Measurements from ENCODE around the gene PLCXD1. TPM values are rescaled to one million over a fixed set of nuclear protein-coding genes. Genes with fewer than 3 reads are reported as not detected.
"Not testable (repeated sequence)": the region's sequence is repeated elsewhere in the genome, so short reads cannot be mapped to it uniquely, and the experiment has no call there.

Gene PLCXD1
- polyA plus RNA-seq, 2 of the 4 experiments (the other 2 are of a cell fraction): 64.6 to 67.9 TPM

- peak overlapping the region in 1 of 2 experiments; percentile 76; a peak in 3 of 6 replicates for H3K27ac ChIP-seq
- H3K4me2 ChIP-seq: peak overlapping the region; percentile 63
- FAIRE-seq (peak; percentile 80), DNase-seq (ENCODE audit: low read depth in 1 of 2, low spot score in 1 of 2) (peak in 1 of 2 experiments; percentile 93), ATAC-seq (peak; percentile 68 to 76)
- no peak for TF ChIP-seq ZSCAN20 (CRISPR knock-in tag; IDR thresholded peaks at IDR 0.05)
- peak; percentile 40; the same call in 1 of the 3 replicates for TF ChIP-seq SMC3 (IDR thresholded peaks at IDR 0.05)
- peak; percentile 57 to 66 for TF ChIP-seq RAD21 (conservative IDR thresholded peaks at IDR 0.05 in 1 of 2, IDR thresholded peaks at IDR 0.05 in 1 of 2)
- peak; percentile 39 for TF ChIP-seq CTCF (IDR thresholded peaks at IDR 0.05)
- TF ChIP-seq KDM5A (IDR thresholded peaks at IDR 0.05): no peak
- no peak for TF ChIP-seq HEYL (CRISPR knock-in tag; IDR thresholded peaks at IDR 0.05)
- TF ChIP-seq MAX (IDR thresholded peaks at IDR 0.05): peak; percentile 6; the same call in 1 of the 2 replicates
- WGBS (ENCODE audit: missing lambda C conversion rate): 7% methylated on average over 30 of the region's 38 CpGs
- CTCF ChIA-PET: no interaction called here
- POLR2A ChIA-PET: no interaction called here
- 0 out of 3 replicates have a peak overlapping the region, but pooled peaks have one; percentile 21 for H3K4me3 ChIP-seq
- H3K4me1 ChIP-seq: peaks cover 28% of the 10 kb centered on the region; the same call in 2 of the 3 replicates
- H3K9me3 ChIP-seq: no peaks in the 10 kb centered on the region
Measured at GRCh38 chrX:323721-324628, 42.8 kb downstream of the PLCXD1 start.

GRCh38 chrX:324664-325063 is 43.5 kb downstream of the PLCXD1 start:
- CTCF ChIA-PET, FAIRE-seq, H3K4me3 ChIP-seq, H3K9me3 ChIP-seq, POLR2A ChIA-PET: not testable (repeated sequence)
- Histone ChIP-seq H3K4me1 (peaks cover 28% of the 10 kb centered on the region; the same call in 2 of the 3 replicates), H3K27ac (peak overlapping the region in 1 of 2 experiments; percentile 11; a peak in 1 of 6 replicates), H3K4me2 (peak overlapping the region; percentile 63)
- peak in 1 of 2 experiments; percentile 27; a peak in 1 of 5 replicates for TF ChIP-seq RAD21 (conservative IDR thresholded peaks at IDR 0.05 in 1 of 2, IDR thresholded peaks at IDR 0.05 in 1 of 2)
- WGBS (ENCODE audit: missing lambda C conversion rate): 43% methylated on average over 14 of the region's 14 CpGs
- peak in 1 of 2 experiments; percentile 5; a peak in 1 of 6 replicates for ATAC-seq
- DNase-seq (ENCODE audit: low read depth in 1 of 2, low spot score in 1 of 2): peak in 1 of 2 experiments; percentile 55

- FAIRE-seq: no peak
- Histone ChIP-seq H3K9me3 (no peaks in the 10 kb centered on the region), H3K4me1 (peaks cover 19% of the 10 kb centered on the region; the same call in 2 of the 3 replicates), H3K4me2 (no peak overlapping the region), H3K27ac (no peak overlapping the region), H3K4me3 (no peak overlapping the region)
- POLR2A ChIA-PET: no interaction called here
- CTCF ChIA-PET: no interaction called here
- TF ChIP-seq JUNB (IDR thresholded peaks at IDR 0.05): no peak
- DNase-seq (ENCODE audit: low read depth in 1 of 2, low spot score in 1 of 2): no peak
- 83% methylated on average over 28 of the region's 33 CpGs for WGBS (ENCODE audit: missing lambda C conversion rate)
- ATAC-seq: no peak
Measured at GRCh38 chrX:327660-328126, 46.5 kb downstream of the PLCXD1 start.

- 84% methylated on average over 15 of the region's 23 CpGs for WGBS (ENCODE audit: missing lambda C conversion rate)
- Histone ChIP-seq H3K27ac (no peak overlapping the region), H3K4me3 (no peak overlapping the region), H3K4me1 (peaks cover 8% of the 10 kb centered on the region; the same call in 1 of the 3 replicates), H3K4me2 (no peak overlapping the region), H3K9me3 (no peaks in the 10 kb centered on the region)
- ChIA-PET POLR2A (no interaction called here), CTCF (no interaction called here)
- DNase-seq (ENCODE audit: low read depth in 1 of 2, low spot score in 1 of 2): no peak
- FAIRE-seq: no peak
- no peak for ATAC-seq
- TF ChIP-seq HOXB13 (CRISPR knock-in tag; IDR thresholded peaks at IDR 0.05; ENCODE audit: low read depth): no peak
- no peak for TF ChIP-seq EHF (CRISPR knock-in tag; IDR thresholded peaks at IDR 0.05)
- TF ChIP-seq PHF8 (IDR thresholded peaks at IDR 0.05; ENCODE audit: borderline replicate concordance, low read depth): no peak
- no peak for TF ChIP-seq HDAC2 (IDR thresholded peaks at IDR 0.05)
- TF ChIP-seq MAFK (IDR thresholded peaks at IDR 0.05; ENCODE audit: partially characterized antibody): no peak
- no peak for TF ChIP-seq JUNB (IDR thresholded peaks at IDR 0.05)
- no peak for TF ChIP-seq HMGXB4 (CRISPR knock-in tag; IDR thresholded peaks at IDR 0.05; ENCODE audit: borderline replicate concordance)
- TF ChIP-seq FOSL2 (IDR thresholded peaks at IDR 0.05): no peak
- no peak for TF ChIP-seq FOSL2 (CRISPR knock-in tag; IDR thresholded peaks at IDR 0.05)
- no peak for TF ChIP-seq RNF2 (IDR thresholded peaks at IDR 0.05; ENCODE audit: borderline replicate concordance, low read depth)
- TF ChIP-seq RFX5 (IDR thresholded peaks at IDR 0.05): no peak
- TF ChIP-seq HES2 (IDR thresholded peaks at IDR 0.05): no peak
- no peak for TF ChIP-seq EP300 (IDR thresholded peaks at IDR 0.05)
- no peak for TF ChIP-seq RAD21 (conservative IDR thresholded peaks at IDR 0.05 in 1 of 2, IDR thresholded peaks at IDR 0.05 in 1 of 2)
- no peak for TF ChIP-seq FOXS1 (CRISPR knock-in tag; IDR thresholded peaks at IDR 0.05)
- no peak for TF ChIP-seq TFCP2L1 (CRISPR knock-in tag; IDR thresholded peaks at IDR 0.05)
- no peak for TF ChIP-seq MYC (IDR thresholded peaks at IDR 0.05; ENCODE audit: borderline replicate concordance, low read length)
- no peak for TF ChIP-seq HOXA7 (CRISPR knock-in tag; IDR thresholded peaks at IDR 0.05)
- TF ChIP-seq ESRRA (IDR thresholded peaks at IDR 0.05; ENCODE audit: borderline replicate concordance, low read length): no peak
Measured at GRCh38 chrX:329291-329910, 48.2 kb downstream of the PLCXD1 start.

Data from A549 (cell line).